GM18520 (cell line): ENCODE results near the gene EDIL3.
"Not testable (repeated sequence)": the region's sequence is repeated elsewhere in the genome, so short reads cannot be mapped to it uniquely, and the experiment has no call there.

Experiments used
- ATAC-seq: cut with Tn5 transposase; IDR thresholded peaks from one replicate; pipeline ENCODE4 v1.9.1; 2021; ENCODE audit not compliant: unreplicated experiment

The EDIL3 gene

GRCh38 chr5:84085387-84086041 lies 299.2 kb downstream of the EDIL3 start:
- ATAC-seq: no peak

- ATAC-seq: no peak
Observed at GRCh38 chr5:84080908-84081307, 303.8 kb downstream of the EDIL3 start.

- ATAC-seq: no peak
Observed at GRCh38 chr5:84072339-84072738, 312.3 kb downstream of the EDIL3 start.

GRCh38 chr5:84069608-84070179 lies 315.0 kb downstream of the EDIL3 start:
- no peak for ATAC-seq

GRCh38 chr5:84063041-84063440 lies 321.6 kb downstream of the EDIL3 start:
- no peak for ATAC-seq

- no peak for ATAC-seq
Observed at GRCh38 chr5:84059672-84060071, 325.0 kb downstream of the EDIL3 start.

- no peak for ATAC-seq
Observed at GRCh38 chr5:84058561-84058960, 326.1 kb downstream of the EDIL3 start.

GRCh38 chr5:84057211-84057610 lies 327.5 kb downstream of the EDIL3 start:
- no peak for ATAC-seq

- no peak for ATAC-seq
Observed at GRCh38 chr5:84045964-84046363, 338.7 kb downstream of the EDIL3 start.

GRCh38 chr5:84036842-84037241 lies 347.8 kb downstream of the EDIL3 start:
- ATAC-seq: no peak

GRCh38 chr5:84032324-84032723 lies 352.4 kb downstream of the EDIL3 start:
- ATAC-seq: no peak

GRCh38 chr5:84028093-84028492 lies 356.6 kb downstream of the EDIL3 start:
- no peak for ATAC-seq

GRCh38 chr5:84018521-84018920 lies 366.2 kb downstream of the EDIL3 start:
- ATAC-seq: not testable (repeated sequence)

- ATAC-seq: no peak
Observed at GRCh38 chr5:84017523-84018172, 367.0 kb downstream of the EDIL3 start.

- ATAC-seq: no peak
Observed at GRCh38 chr5:84016085-84016484, 368.6 kb downstream of the EDIL3 start.

GRCh38 chr5:84014966-84015365 lies 369.7 kb downstream of the EDIL3 start:
- no peak for ATAC-seq

GRCh38 chr5:83993803-83994202 lies 390.9 kb downstream of the EDIL3 start:
- ATAC-seq: no peak

GRCh38 chr5:83991566-83992224 lies 393.0 kb downstream of the EDIL3 start:
- no peak for ATAC-seq

GRCh38 chr5:83988293-83988685 lies 396.4 kb downstream of the EDIL3 start:
- ATAC-seq: no peak

- no peak for ATAC-seq
Observed at GRCh38 chr5:83987513-83988292, 397.0 kb downstream of the EDIL3 start.

GRCh38 chr5:83983852-83984251 lies 400.8 kb downstream of the EDIL3 start:
- ATAC-seq: no peak
